SK-N-MC (cell line): Measurements from ENCODE around the gene MRPL53.
A peak's percentile ranks its signal among the peaks of the same experiment; 100 is the strongest.

Source experiments
- DNase-seq: peaks from one replicate; pipeline ENCODE4 v3.0.0-alpha.2; 2011; ENCODE audit warnings: low read depth, low spot score
- H3K27ac ChIP-seq: fragments of 200-600 bp; sonication (generic); 2 replicates; pipeline ENCODE4 v1.5.1; 2016; ENCODE audit warnings: mixed run types
- H3K36me3 ChIP-seq: fragments of 200-600 bp; sonication (generic); 2 replicates; pipeline ENCODE4 v1.6.1; 2017; ENCODE audit warnings: antibody characterized with exemption, low read length, mixed read lengths; ENCODE audit not compliant: insufficient read depth
- H3K4me3 ChIP-seq: fragments of 200-600 bp; sonication (generic); 2 replicates; pipeline ENCODE4 v1.5.1; 2016
- H3K9ac ChIP-seq: fragments of 200-600 bp; sonication (generic); 2 replicates; pipeline ENCODE4 v1.8.0; 2017; ENCODE audit warnings: mixed run types, mixed read lengths; ENCODE audit not compliant: insufficient read length
- H3K9me3 ChIP-seq: fragments of 200-600 bp; sonication (generic); 2 replicates; pipeline ENCODE4 v1.6.1; 2017; ENCODE audit warnings: low read depth, mild to moderate bottlenecking, antibody characterized with exemption, low read length, moderate library complexity, mixed read lengths
- EZH2 ChIP-seq: fragments of 200-600 bp; sonication (generic); IDR thresholded peaks from one replicate; pipeline ENCODE4 v1.6.1; 2017; ENCODE audit warnings: antibody characterized with exemption
- FOXP2 ChIP-seq: optimal IDR thresholded peaks from 2 replicates; pipeline ENCODE3; 2011; ENCODE audit warnings: mild to moderate bottlenecking, moderate library complexity; ENCODE audit not compliant: insufficient read depth; ENCODE audit errors: extremely low read length, control extremely low read depth
- POLR2AphosphoS5 ChIP-seq: IDR thresholded peaks from 2 replicates; pipeline ENCODE4 v1.6.1; 2012; ENCODE audit warnings: mild to moderate bottlenecking, low read depth, low read length, borderline replicate concordance

The MRPL53 gene

DNA sequence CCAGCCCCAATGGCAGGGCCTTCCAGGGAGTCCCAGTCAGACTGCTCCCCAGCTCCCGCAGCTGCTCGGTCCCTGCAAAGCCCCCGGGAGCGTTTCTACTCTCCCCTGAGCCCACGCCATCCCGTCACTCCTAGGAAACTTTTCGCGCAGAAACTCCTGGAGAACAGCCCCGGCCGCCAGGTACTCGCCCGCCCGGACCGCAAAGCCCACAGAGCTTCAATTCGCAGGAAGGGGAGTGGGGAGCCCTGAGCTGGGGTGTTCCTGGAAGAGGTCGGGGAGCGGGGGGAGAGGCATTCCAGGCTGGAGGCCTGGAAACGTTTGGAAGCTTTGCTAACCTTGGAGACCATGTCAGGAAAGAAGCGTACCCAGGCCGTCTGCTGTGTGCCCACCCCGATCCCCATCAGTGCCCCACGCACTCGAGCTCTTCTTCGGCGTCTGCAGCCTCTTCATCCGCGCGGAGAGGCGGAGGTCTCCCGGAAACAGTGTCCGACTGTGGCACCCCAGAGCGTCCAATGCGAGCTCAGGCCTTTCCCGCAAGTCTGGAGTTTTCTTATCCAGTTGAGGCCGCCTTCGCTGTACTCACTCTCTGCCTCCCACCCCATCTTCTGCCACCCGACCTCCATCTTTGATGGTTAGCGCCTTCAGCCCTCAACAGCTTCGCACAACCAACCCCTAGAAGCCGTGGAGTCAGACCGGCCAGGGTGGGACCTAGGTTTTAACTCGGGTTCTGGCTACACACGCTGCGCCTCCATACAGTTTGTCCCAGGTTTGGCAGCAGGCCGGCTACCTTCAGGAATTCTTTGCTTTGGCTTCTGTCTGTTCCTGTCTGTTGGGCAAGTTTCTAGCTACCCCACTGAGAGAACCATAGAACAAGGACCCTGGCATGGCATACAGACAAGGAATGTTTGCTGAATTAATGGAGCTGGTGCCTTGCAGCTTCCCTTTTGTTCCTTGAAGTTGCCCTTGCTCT lies 31.3 kb upstream of the MRPL53 start:
- no peak overlapping the region for H3K27ac ChIP-seq
- no peak overlapping the region for H3K9ac ChIP-seq
- DNase-seq = no peak
- H3K4me3 ChIP-seq = no peak overlapping the region
- H3K9me3 ChIP-seq = no peaks in the 10 kb centered on the region
- H3K36me3 ChIP-seq = peaks cover 17% of the 10 kb centered on the region
- TF ChIP-seq EZH2 (no peak), POLR2AphosphoS5 (no peak), FOXP2 (no peak)

DNA sequence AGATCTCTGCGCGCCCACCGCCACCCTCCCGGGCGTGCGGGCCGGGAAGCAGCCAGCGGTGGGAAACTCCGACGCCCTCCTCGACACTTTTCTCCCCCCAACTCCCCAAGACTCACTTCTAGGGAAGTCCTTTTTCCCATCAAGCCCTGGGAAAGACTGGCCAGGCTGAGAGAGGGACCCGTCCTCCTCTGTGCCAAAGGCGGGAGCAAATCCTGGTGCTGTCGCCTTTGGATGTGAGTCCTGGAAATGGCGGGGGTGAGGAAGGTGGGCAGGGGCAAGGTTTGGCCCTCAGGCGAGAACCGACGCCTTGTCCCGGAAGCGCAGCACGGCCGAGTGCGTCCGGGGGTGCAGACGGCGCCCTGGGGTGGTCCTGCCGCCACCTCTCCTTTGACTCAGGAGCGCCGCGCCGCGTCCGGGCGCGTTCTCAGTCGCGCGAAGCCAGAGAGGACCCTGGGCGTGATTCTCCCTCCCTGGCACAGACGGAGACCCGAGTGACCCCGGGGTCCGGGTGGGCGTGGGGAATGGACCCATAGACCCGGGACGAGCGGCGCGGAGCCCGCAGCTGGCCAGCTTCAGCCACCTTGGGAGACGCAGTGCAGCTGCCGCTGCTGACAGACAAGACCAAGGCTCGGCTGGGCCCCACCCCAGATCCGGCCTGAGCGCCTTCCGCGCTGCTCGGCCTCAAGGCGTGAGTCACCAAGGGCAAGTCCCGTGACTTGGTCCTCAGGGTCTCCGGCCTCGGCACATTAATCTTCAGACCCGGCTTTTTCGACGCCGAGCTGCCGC lies 30.4 kb upstream of the MRPL53 start:
- Histone ChIP-seq H3K36me3 (peaks cover 17% of the 10 kb centered on the region), H3K27ac (no peak overlapping the region), H3K9ac (no peak overlapping the region), H3K4me3 (no peak overlapping the region), H3K9me3 (no peaks in the 10 kb centered on the region)
- TF ChIP-seq FOXP2 (no peak), POLR2AphosphoS5 (no peak), EZH2 (no peak)
- DNase-seq = no peak

DNA sequence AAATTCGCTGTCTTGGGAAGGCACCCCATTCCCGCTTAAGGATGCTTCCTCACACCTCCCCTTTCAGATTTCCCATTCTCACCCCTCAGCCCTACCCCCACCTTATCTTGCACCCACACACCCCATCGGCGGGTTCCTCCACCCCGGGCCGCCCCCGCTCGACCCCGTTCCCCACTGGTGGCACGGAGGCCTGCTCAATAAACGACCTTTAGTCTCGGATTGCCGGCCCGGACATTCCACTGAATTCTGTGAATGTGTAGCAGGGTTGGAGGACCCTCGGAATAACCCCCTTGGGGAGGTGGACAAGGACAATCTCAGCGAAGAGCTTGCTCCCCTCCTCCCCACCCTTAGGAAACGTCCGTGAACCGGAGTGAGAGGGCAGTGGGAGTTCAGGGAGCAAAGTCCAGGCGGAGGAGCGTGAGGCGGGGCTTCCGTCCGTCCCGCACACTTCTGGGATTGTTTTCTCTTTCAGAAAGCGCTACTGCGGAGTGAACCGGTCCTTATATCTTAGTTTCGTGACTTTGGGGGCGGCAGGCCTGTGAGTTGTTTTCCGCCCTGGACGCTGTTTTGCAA lies 29.8 kb upstream of the MRPL53 start:
- no peak overlapping the region for H3K27ac ChIP-seq
- DNase-seq = no peak
- H3K9me3 ChIP-seq = no peaks in the 10 kb centered on the region
- H3K9ac ChIP-seq = no peak overlapping the region
- peaks cover 17% of the 10 kb centered on the region for H3K36me3 ChIP-seq
- no peak overlapping the region for H3K4me3 ChIP-seq
- no peak for TF ChIP-seq FOXP2
- TF ChIP-seq POLR2AphosphoS5 = no peak
- no peak for TF ChIP-seq EZH2

DNA sequence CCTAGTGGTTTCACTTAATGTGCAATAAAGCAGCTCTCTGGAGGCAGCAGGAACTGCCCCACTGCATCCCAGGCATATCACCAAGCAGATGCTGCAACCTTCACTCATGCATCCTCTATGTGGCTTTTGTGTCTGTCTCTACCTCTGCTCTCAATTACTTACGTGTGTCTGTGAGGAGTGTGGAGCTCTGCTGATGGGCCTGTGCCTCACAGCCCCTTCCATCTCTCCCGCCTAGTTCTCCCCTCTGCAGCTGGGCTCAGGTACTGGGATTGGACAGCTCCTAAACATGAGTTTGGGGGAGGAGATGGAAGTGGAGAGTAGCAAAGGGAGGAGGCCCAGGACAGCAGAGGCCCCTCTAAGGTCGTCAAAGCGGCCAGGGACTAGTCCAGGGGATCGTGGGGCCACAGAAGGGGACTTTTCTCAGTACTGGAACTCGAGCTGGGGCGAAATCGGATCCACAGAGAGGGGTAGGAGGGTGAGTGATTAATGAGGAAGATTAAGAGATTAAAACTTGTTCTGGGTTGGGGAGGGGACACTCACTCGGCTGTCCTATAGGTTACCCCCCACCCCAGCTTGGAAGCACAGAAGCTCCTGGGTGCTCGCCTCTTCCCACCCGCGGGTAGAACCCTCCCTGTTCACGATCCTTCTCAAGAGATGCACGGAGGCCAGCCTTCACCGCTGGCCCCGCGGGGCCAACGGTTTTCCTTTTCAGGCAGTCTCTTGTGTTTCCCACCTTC lies 29.0 kb upstream of the MRPL53 start:
- DNase-seq = no peak
- H3K9ac ChIP-seq = no peak overlapping the region
- H3K36me3 ChIP-seq = peaks cover 14% of the 10 kb centered on the region
- H3K4me3 ChIP-seq = no peak overlapping the region
- H3K27ac ChIP-seq = no peak overlapping the region
- H3K9me3 ChIP-seq = no peaks in the 10 kb centered on the region
- TF ChIP-seq EZH2 (no peak), POLR2AphosphoS5 (no peak), FOXP2 (no peak)

DNA sequence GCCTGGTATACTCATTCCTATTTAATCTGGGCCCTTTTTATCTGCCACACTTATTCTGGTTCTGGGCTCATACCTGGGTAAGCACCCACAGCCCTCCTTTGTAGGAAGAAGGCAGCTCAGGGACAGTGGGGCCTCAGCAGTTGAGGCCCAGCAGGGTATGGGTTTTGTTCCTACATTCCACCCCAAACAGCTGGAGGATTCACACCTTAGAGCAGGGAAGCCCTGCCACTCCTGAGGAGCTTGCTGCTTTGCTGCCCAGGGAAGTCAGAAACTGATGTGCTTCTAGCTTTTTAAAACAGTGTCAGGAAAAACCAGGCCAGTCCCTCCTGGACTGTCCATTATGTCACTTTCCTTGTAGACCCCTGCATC lies 28.1 kb upstream of the MRPL53 start:
- no peak for DNase-seq
- Histone ChIP-seq H3K9me3 (no peaks in the 10 kb centered on the region), H3K36me3 (peaks cover 7% of the 10 kb centered on the region), H3K4me3 (no peak overlapping the region), H3K27ac (no peak overlapping the region), H3K9ac (no peak overlapping the region)
- TF ChIP-seq POLR2AphosphoS5 (no peak), EZH2 (no peak), FOXP2 (no peak)

DNA sequence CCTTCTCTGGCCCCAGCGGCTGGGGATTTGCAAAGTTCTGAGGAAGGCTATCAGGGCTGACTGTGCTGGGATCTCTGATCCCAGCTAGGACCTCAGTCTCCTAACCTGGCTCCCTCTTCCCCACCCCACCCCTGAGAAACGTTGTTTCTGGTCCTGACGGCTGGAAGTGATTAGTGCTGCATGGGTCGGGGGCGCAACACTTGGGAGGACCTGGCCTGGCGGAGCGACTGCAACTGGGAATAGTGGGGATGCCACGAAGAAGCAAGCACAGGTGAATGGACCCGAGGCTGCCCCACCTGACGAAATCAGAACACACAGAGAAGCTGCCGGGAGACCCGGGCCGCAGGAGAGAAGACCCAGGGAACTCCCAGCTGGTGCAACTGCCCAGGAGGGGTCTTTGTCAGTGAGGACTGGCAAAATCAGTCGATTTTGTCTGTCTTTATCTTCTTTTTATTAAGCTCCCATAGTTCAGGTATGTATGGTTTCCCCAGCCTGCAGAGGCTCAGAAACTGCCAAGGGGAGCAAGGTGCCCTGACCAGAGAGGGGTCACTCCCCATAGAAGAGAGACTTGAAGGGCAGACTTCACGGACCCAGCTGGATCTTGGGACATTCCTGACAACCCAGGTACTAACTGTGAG lies 27.6 kb upstream of the MRPL53 start:
- Histone ChIP-seq H3K9ac (no peak overlapping the region), H3K27ac (no peak overlapping the region), H3K4me3 (peak overlapping the region; percentile 81), H3K9me3 (no peaks in the 10 kb centered on the region), H3K36me3 (peaks cover 2% of the 10 kb centered on the region)
- TF ChIP-seq EZH2 (no peak), FOXP2 (no peak), POLR2AphosphoS5 (no peak)
- no peak for DNase-seq

DNA sequence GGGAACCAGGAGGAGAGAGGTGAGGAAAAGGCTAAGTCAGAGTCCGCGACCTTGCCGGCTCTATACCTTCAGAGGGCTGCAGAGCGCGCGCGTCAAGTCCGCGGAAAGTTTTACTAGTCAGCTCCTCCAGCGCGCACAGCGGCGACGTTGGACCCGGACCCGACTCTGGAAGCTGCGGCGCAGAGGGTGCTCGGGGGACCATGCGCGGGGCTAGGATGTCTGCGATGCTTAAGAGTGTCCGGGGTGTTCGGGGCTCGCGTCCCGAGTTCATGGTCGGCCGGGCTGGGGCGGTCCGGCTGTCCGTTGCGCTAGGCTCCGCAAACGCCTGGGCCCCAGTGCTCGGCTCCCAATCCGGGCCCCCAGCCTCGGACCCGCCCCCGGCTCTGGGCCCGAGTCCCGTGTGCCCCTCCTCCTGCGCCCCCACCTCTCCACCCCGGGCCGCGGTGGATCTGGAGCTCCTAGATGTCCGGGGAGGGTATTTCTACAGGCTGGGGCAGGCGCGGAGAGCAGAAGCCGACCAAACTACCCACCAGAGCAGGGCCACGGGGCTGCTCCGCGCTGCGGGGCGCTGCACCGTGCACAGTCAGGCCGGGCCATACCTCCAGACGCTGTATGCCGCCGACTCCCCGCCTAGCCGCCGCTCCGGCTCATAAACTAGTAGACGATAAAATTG lies 26.9 kb upstream of the MRPL53 start, which contains the start of gene LBX2:
LBX2 (minus strand) TSS at position 337 of the 673 bp plus-strand sequence; CDS start at position 271, 66 bp downstream.
- H3K27ac ChIP-seq = no peak within 1 kb of the TSS

More for the DNA sequence above, 26.9 kb upstream of the MRPL53 start, which contains the start of gene LBX2:
- H3K9ac ChIP-seq = peak within 1 kb of the TSS; percentile 64
- H3K9me3 ChIP-seq = no peaks in the 10 kb centered on the region
- no peaks in the 10 kb centered on the region for H3K36me3 ChIP-seq
- DNase-seq = no peak
- no peak for TF ChIP-seq FOXP2
- TF ChIP-seq EZH2 = no peak
- no peak for TF ChIP-seq POLR2AphosphoS5
- peak within 1 kb of the TSS; percentile 81 for H3K4me3 ChIP-seq
